Measurements from ENCODE around the gene SPTBN4. TPM values are rescaled to one million over a fixed set of nuclear protein-coding genes. Genes with fewer than 3 reads are reported as not detected.

The SPTBN4 gene
- total and polyA plus RNA-seq, 2 donors (not counting 1 experiment from before 2014, with no cell fraction given): 1.3 to 6.6 TPM

DNA sequence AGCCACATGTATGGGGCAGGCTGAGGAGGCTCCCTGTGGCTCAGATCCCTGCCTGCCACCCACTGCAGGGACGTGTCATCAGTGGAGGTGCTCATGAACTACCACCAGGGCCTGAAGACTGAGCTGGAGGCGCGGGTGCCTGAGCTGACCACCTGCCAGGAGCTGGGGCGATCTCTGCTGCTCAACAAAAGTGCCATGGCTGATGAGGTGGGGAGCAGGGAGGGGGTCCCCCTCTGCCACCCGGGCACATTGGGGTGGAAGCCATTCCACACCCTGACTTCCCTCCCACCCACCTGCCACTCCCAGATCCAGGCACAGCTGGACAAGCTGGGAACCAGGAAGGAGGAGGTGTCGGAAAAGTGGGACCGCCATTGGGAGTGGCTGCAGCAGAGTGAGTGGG, 98.6 kb downstream of the SPTBN4 start:
- no peaks in the 10 kb centered on the region for H3K36me3 ChIP-seq (ENCODE audit: control insufficient read depth, insufficient read depth, low read length)
- no peak overlapping the region for H3K4me3 ChIP-seq (replicated peaks in 1 of 4; ENCODE audit: control extremely low read depth in 1 of 4, insufficient read depth in 1 of 4, low read depth in 3 of 4, low read length in 4 of 4)
- no peak overlapping the region for H3K4me2 ChIP-seq (ENCODE audit: extremely low read depth, insufficient read depth, low read length)
- H3K4me1 ChIP-seq (ENCODE audit: control insufficient read depth, extremely low read depth, insufficient read depth, low read length): peaks cover 6% of the 10 kb centered on the region
- H3K79me2 ChIP-seq (ENCODE audit: control insufficient read depth, insufficient read depth, low read length): no peaks in the 10 kb centered on the region
- peaks cover 3% of the 10 kb centered on the region for H3K27me3 ChIP-seq (ENCODE audit: control insufficient read depth, insufficient read depth, low read length)
- no peak overlapping the region for H3K27ac ChIP-seq (ENCODE audit: insufficient read depth, low read length)
- H4K20me1 ChIP-seq (ENCODE audit: control insufficient read depth, extremely low read depth, insufficient read depth, low read length): no peaks in the 10 kb centered on the region
- TF ChIP-seq EZH2 (IDR thresholded peaks at IDR 0.05; ENCODE audit: low read length, missing control alignments): no peak
- TF ChIP-seq, protein P1, sequence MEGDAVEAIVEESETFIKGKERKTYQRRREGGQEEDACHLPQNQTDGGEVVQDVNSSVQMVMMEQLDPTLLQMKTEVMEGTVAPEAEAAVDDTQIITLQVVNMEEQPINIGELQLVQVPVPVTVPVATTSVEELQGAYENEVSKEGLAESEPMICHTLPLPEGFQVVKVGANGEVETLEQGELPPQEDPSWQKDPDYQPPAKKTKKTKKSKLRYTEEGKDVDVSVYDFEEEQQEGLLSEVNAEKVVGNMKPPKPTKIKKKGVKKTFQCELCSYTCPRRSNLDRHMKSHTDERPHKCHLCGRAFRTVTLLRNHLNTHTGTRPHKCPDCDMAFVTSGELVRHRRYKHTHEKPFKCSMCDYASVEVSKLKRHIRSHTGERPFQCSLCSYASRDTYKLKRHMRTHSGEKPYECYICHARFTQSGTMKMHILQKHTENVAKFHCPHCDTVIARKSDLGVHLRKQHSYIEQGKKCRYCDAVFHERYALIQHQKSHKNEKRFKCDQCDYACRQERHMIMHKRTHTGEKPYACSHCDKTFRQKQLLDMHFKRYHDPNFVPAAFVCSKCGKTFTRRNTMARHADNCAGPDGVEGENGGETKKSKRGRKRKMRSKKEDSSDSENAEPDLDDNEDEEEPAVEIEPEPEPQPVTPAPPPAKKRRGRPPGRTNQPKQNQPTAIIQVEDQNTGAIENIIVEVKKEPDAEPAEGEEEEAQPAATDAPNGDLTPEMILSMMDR (conservative IDR thresholded peaks at IDR 0.05 in 1 of 2, IDR thresholded peaks at IDR 0.05 in 1 of 2; ENCODE audit: low read depth in 1 of 2, low read length in 2 of 2): no peak
- H2AFZ ChIP-seq (ENCODE audit: low read length): no peak overlapping the region
- H3K9me3 ChIP-seq (ENCODE audit: control insufficient read depth, insufficient read depth, low read depth, low read length): no peaks in the 10 kb centered on the region
- no peak for DNase-seq (ENCODE audit: low read depth in 2 of 2)
- H3K9ac ChIP-seq (ENCODE audit: insufficient read depth, low read length): no peak overlapping the region

DNA sequence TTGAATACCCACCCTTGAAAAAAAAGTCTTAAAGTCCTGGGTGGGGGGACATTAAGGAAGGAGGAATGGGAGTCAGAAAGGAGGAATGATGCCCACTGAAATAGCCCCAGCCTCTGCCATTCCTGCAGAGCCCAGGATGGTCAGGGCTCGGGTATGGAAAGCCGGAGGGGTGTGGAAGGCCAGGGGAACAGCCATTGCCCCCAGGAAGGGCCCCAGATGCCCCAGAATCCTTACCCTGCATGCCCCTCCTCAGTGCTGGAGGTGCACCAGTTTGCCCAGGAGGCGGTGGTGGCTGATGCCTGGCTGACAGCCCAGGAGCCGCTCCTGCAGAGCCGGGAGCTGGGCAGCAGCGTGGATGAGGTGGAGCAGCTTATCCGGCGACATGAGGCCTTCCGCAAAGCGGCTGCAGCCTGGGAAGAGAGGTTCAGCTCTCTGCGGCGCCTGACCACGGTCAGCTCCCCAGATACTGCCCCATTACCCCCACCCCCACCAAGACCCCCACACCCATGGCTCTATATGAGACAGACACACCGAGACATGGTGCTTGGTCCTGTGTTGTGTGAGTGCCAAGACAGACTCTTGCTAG, 99.2 kb downstream of the SPTBN4 start:
- Histone ChIP-seq H2AFZ (ENCODE audit: low read length) (no peak overlapping the region), H3K27ac (ENCODE audit: insufficient read depth, low read length) (no peak overlapping the region), H4K20me1 (ENCODE audit: control insufficient read depth, extremely low read depth, insufficient read depth, low read length) (no peaks in the 10 kb centered on the region), H3K9me3 (ENCODE audit: control insufficient read depth, insufficient read depth, low read depth, low read length) (no peaks in the 10 kb centered on the region), H3K4me2 (ENCODE audit: extremely low read depth, insufficient read depth, low read length) (no peak overlapping the region), H3K79me2 (ENCODE audit: control insufficient read depth, insufficient read depth, low read length) (no peaks in the 10 kb centered on the region), H3K4me3 (replicated peaks in 1 of 4; ENCODE audit: control extremely low read depth in 1 of 4, insufficient read depth in 1 of 4, low read depth in 3 of 4, low read length in 4 of 4) (no peak overlapping the region), H3K4me1 (ENCODE audit: control insufficient read depth, extremely low read depth, insufficient read depth, low read length) (peaks cover 6% of the 10 kb centered on the region), H3K27me3 (ENCODE audit: control insufficient read depth, insufficient read depth, low read length) (peaks cover 3% of the 10 kb centered on the region), H3K9ac (ENCODE audit: insufficient read depth, low read length) (no peak overlapping the region), H3K36me3 (ENCODE audit: control insufficient read depth, insufficient read depth, low read length) (no peaks in the 10 kb centered on the region)
- no peak for DNase-seq (ENCODE audit: low read depth in 2 of 2)
- no peak for TF ChIP-seq EZH2 (IDR thresholded peaks at IDR 0.05; ENCODE audit: low read length, missing control alignments)
- TF ChIP-seq, protein P1 (conservative IDR thresholded peaks at IDR 0.05 in 1 of 2, IDR thresholded peaks at IDR 0.05 in 1 of 2; ENCODE audit: low read depth in 1 of 2, low read length in 2 of 2): no peak

DNA sequence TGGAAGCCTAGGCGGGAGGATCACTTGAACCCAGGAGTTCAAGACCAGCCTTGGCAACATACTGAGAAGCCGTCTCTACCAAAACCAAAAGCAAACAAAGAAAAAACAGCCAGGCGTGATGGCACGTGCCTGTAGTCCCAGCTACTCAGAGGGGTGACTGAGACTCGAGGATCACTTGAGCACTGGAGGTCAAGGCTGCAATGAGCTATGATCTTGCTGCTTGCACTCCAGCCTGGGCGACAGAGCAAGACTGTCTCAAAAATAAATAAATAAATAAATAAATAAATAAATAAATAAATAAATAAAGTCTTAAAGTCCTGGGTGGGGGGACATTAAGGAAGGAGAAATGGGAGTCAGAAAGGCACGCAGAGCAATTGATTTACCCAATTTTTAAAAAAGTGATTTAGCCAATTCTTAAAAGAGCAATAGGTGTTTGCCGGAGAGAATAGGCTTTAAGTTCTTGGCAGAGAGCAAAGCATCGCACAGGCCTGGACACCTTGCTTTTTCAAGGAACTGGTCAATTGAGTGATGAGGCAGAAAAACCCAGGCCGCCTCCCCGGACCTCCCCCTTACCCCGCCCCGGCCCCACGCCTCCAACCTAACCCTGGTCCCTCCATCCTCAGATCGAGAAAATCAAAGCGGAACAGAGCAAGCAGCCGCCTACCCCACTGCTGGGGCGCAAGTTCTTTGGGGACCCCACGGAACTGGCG, 100.4 kb downstream of the SPTBN4 start:
- Histone ChIP-seq H2AFZ (ENCODE audit: low read length) (peak overlapping the region; percentile 53), H3K4me2 (ENCODE audit: extremely low read depth, insufficient read depth, low read length) (peak overlapping the region; percentile 75)
- TF ChIP-seq EZH2 (IDR thresholded peaks at IDR 0.05; ENCODE audit: low read length, missing control alignments): no peak
- TF ChIP-seq, protein P1 (conservative IDR thresholded peaks at IDR 0.05 in 1 of 2, IDR thresholded peaks at IDR 0.05 in 1 of 2; ENCODE audit: low read depth in 1 of 2, low read length in 2 of 2): no peak

More for the DNA sequence above, 100.4 kb downstream of the SPTBN4 start:
- no peak overlapping the region for H3K9ac ChIP-seq (ENCODE audit: insufficient read depth, low read length)
- no peaks in the 10 kb centered on the region for H3K9me3 ChIP-seq (ENCODE audit: control insufficient read depth, insufficient read depth, low read depth, low read length)
- H4K20me1 ChIP-seq (ENCODE audit: control insufficient read depth, extremely low read depth, insufficient read depth, low read length): no peaks in the 10 kb centered on the region
- H3K27ac ChIP-seq (ENCODE audit: insufficient read depth, low read length): no peak overlapping the region
- no peaks in the 10 kb centered on the region for H3K36me3 ChIP-seq (ENCODE audit: control insufficient read depth, insufficient read depth, low read length)
- peak in 1 of 2 donors; percentile 18 for DNase-seq (ENCODE audit: low read depth in 2 of 2)
- H3K79me2 ChIP-seq (ENCODE audit: control insufficient read depth, insufficient read depth, low read length): no peaks in the 10 kb centered on the region
- peaks cover 3% of the 10 kb centered on the region for H3K27me3 ChIP-seq (ENCODE audit: control insufficient read depth, insufficient read depth, low read length)
- peak overlapping the region; percentile 12 to 66 (median 43) for H3K4me3 ChIP-seq (replicated peaks in 1 of 4; ENCODE audit: control extremely low read depth in 1 of 4, insufficient read depth in 1 of 4, low read depth in 3 of 4, low read length in 4 of 4)
- H3K4me1 ChIP-seq (ENCODE audit: control insufficient read depth, extremely low read depth, insufficient read depth, low read length): peaks cover 6% of the 10 kb centered on the region

Data from fibroblast of lung (primary cell).